RPMI7951 (cell line): ENCODE measurements around the gene TSSK2. TPM values are rescaled to one million over a fixed set of nuclear protein-coding genes. Genes with fewer than 3 reads are reported as not detected.
A peak's percentile ranks its signal among the peaks of the same experiment; 100 is the strongest.

Experiments used
- DNase-seq: peaks from one replicate; pipeline ENCODE4 v3.0.0-alpha.2; 2012; ENCODE audit warnings: low read depth
- total RNA-seq: library from RNA; depleted of rRNA; stranded (reverse); fragments of >200 nt; shearing (Covaris generic); gene quantifications from 2 replicates; pipeline ENCODE4 v1.2.3, GENCODE V29; 2014

TSSK2 gene
- total RNA-seq, 1 experiment from 2014 or later: not detected

DNA sequence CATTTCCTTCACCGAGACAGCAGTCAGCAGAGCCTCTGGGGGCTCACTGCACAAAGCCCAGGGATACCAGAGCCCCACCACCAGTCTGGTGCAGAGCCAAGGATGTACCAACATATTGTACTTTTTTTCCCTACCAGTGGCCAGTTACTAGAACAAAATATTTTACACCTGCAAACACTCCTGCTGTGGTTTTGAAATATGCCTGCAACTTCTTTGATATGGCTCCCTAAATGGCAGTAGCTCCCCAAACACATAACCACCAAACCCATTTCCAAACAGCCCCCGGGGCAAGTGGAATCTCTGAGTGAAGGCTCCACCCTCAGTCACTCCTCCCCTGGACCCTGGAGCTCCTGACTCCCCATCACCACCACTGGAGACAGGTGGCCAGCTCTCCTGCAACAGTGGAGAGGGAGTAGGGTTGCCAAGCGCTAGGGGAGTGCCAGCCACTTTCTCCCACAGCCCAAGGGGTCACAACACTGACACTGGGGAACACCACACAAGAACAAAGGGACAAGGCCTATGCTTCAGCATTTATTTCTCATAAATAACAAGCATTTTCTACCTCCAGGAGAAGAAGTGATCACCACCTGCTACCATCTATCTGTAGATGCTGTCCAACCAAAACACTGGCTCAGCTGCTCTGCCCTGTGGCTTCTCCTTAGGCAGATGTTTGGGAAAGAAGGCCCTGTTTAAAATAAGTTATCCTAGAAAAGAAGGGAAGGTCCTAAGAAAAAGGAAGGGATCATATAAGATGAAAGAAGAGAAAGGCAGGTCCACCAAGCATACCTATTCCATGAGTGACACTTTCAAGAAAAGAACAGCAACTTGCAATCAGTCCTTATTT is 24.0 kb upstream of the TSSK2 start:
- DNase-seq: peak; percentile 5

DNA sequence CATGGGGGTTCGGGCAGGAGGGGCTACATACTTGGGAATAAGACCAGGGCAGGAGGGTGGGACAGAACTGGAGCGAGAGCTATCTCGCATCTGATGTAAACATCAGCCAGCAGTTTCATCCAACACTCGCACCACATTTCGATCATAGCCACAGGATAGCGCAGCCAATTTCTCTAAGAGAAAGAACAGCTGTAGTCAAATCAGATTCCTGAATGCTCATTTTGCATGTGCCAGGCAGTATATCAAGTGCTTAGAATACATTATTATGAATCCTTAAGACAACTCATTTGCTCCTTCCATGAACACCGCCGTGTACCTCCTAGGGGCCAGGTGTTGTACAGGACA is 23.4 kb upstream of the TSSK2 start:
- DNase-seq: no peak

GRCh38 chr22:19108807-19109197 is 22.3 kb upstream of the TSSK2 start:
- no peak for DNase-seq

GRCh38 chr22:19109198-19110063 is 21.7 kb upstream of the TSSK2 start:
- peak; percentile 4 for DNase-seq

DNA sequence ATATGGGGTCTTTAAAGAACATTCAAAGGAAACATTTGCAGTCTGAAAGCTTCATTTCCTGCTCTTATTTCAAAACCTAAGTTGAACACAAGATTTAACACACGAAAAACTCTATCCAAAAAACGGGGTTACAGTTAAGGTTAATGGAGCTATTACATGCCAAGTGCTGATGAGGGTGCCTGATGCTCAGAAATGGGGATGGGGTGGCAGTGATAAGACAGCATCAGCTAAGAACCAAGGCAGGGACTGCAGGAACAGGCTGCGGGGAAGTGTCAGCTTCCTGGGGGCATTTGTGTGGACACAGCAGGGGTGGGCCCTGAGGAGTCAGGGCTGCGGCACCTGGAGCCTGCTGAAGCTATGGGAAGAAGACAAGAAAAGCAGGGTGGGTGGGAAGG is 21.0 kb upstream of the TSSK2 start:
- DNase-seq: no peak

DNA sequence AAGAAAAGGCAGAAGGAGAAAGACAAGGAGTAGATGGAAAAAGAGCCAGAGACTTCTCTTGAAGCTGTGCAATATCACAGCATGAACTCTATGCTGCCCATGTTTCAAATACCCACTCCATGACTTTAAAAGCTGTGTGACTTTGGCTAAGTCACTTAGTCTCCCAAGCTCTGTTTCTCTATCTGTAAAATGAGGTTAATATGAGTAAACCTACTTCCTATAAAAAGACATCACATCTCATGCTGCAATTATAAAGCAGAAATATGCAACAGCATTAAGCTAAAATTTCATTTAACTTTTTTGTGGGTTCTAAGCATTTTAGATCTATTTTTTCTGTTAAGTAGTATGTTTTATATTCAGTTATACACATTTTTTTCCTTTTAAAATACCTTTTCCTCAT is 20.5 kb upstream of the TSSK2 start:
- DNase-seq: no peak

DNA sequence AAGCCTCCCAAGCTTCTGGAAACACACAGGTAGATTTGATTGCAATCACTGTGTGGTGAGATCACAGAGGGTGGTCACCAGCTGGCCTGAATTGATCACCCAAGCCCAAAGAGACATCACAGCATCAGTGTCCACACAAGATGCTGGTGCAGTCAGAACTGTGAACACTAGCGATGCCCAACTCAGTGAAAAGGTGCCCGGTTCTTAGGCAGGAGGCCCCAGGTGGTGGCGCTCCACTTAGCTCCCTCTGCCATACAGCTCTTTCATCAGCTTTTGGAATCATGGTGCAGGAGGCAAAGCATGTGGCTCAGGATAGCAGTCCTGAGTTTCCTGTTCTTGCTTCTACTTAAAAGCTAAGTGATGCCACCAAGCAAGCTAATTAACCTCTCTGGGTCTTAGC is 20.0 kb upstream of the TSSK2 start:
- no peak for DNase-seq

DNA sequence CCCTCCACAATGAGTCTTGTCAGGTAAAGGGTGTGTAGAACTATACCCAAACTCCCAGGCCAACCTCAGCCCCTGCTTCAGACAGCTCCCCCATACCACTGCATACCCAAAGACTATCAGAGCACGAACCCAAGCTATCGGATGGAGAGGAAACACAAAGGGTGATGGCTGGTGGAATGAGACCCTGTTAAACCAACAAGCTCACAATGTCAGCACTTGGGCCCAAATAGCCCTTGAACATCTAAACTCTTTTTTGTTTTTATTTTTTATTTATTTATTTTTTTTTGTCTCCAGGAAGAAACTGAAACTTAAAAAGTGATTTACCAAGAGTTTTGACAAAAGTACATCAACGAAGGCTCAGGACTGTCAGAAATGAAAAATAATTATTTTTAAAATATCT is 19.5 kb upstream of the TSSK2 start:
- DNase-seq: no peak

- no peak for DNase-seq
Measured at GRCh38 chr22:19113429-19113828, 17.7 kb upstream of the TSSK2 start.

GRCh38 chr22:19114984-19115552 is 16.0 kb upstream of the TSSK2 start:
- no peak for DNase-seq

DNA sequence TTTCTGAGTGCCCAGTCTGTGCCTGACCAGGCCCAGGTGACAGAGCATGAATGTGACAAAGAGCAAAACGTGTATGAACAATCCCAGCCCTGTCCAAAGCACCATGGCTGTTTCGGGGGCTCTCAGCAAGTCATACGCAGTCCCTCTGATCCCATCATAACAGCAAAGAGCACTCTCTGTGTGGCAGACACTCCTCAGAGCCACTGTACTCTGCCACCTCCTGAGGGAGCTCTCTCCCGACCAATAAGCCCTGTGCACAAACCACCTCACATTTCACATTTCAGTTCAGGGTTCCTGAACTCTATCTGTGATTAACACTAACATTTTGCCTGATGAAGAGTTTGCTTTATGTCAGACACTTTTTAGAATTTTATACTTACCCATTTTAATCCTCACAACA is 15.5 kb upstream of the TSSK2 start:
- no peak for DNase-seq

DNA sequence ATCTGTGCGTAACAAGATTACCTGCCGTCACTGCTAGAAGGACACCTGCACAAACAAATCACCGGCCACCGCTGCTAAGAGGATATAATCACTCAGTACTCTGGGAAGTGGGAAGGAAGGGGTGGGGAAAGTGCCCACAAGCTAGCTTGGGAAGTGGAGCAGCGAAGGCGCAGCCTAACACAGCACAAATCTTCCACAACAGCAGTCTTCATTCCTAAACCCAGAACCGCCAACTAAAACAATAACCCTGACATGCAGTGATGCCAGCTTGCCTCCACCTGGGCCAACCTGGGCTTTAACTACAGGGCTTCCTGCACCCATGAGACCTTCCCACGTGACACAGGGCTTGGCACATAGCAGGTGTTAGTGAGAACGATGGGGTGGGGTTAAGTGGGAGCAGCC is 14.0 kb upstream of the TSSK2 start:
- DNase-seq: no peak

- DNase-seq: no peak
Measured at GRCh38 chr22:19118329-19118880, 12.7 kb upstream of the TSSK2 start.

DNA sequence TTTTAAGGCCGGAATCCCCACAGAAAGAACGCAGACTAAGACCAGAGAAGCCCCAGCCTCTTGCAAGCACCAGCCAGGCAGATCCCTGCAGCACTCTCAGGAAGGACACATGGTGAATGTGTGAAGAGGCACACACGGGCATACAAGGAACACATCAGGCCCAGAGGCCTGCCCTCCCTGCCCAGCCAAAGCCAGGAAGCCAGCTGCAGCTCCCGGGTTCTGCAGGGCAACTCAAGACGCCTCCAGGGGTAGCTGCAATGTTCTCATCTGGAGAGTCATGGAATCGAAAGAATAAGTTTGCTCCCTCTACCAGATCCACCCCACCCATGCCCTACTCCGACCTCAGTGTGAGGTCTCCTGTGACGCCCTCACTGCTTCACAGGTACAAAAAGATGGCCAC is 11.2 kb upstream of the TSSK2 start:
- DNase-seq: no peak

DNA sequence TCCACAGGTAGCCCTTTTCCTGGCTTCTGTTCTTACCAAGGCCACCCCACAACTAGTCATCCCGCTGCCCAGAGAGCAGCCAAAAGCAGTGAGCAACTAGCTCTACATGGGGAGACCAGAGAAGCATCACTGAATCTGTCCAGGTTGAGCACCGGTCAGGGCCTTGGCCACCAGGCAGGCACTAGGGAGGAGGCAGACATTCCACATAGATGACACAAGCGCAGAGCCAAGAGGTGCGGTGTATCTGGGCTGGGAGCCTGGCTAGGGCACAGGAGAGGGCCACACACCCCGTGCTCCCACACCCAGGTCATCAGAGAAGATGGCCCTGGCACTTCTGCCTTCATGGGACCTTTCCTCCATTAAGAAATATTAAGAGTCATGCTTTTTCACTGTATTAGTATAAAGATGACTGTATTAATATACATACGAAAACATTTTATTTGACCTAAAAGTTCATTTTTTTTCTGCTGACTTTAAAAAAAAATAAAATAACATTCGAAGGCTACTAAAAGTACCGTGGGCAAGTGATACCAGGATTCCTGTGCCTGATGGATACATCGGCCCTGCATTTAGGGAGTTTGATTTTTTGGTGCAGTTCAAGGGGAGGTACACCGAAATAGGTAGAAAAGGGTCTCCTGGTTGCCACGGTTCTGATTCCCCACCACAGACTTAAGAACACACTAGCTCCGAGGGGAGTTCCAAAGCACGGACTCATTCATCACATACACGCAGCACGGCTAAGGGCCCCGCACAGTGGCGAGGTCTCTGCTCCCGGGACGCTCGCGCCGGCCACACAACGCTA is 10.1 kb upstream of the TSSK2 start:
- peak; percentile 39 for DNase-seq

- DNase-seq: peak; percentile 33
Measured at GRCh38 chr22:19121631-19122142, 9.4 kb upstream of the TSSK2 start.

DNA sequence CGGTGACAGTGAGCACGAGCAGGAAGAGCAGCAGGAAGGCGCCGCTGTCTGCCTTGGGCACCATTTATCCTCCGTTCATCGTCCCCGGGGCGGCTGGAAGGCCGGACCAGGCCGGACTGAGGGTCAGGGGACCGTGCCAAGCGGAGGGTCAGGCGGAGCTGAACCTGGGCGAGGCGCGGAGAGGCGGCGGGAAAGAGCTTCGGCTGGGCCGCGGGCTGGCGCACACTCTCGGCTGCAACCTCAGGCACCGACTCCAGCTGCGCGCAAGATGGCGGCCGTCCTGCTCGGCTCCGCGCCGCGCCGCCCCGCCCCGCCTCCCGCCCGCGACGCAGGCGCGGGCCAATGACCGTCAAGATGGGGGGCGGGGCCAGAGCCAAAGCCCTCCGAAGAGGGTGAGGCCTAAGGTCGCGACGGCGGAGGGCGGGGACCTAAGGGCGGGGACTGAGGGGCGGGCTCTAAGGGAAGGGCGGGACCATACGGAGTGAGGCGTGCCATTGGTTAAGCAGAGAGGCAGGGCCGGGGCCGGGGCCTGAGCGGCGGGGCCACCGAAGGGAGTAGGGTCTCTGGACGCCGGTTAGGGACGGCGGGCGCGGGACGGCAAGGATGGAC is 8.9 kb upstream of the TSSK2 start, which contains the start of gene DGCR2:
Gene DGCR2 (minus strand): TSS at position 270 of the 609 bp plus-strand sequence. CDS start 206 bp downstream, at position 64.
- peak; percentile 91 for DNase-seq

GRCh38 chr22:19122752-19123492 is 8.2 kb upstream of the TSSK2 start:
- peak; percentile 28 for DNase-seq

- DNase-seq: no peak
Measured at GRCh38 chr22:19123936-19124335, 7.2 kb upstream of the TSSK2 start.

GRCh38 chr22:19124377-19124776 is 6.7 kb upstream of the TSSK2 start:
- no peak for DNase-seq
